MCF 10A (cell line): ENCODE measurements around the gene IKBIP. TPM values are rescaled to one million over a fixed set of nuclear protein-coding genes. Genes with fewer than 3 reads are reported as not detected.

Source experiments
- BruUV-seq: library from RNA; stranded (reverse); fragments of 400-500 nt; replicated peaks from 2 replicates; lab custom pipeline; 2021; lab: Mats Ljungman, UMichigan
- CTCF ChIA-PET: fragments of 300-600 bp; sonication (Branson Sonifier 250); formaldehyde crosslinking; extraction: SDS; loops from one replicate; lab custom pipeline; 2021; ENCODE audit warnings: antibody characterized with exemption, inconsistent platforms; lab: Yijun Ruan, JAX
- POLR2A ChIA-PET: fragments of 300-600, 350-650 bp; sonication (Branson Sonifier 250); formaldehyde crosslinking; extraction: SDS; loops from one replicate; lab custom pipeline; 2020; ENCODE audit warnings: antibody characterized with exemption, inconsistent platforms; lab: Yijun Ruan, JAX
- DNase-seq: peaks from one replicate; pipeline ENCODE4 v3.0.0-alpha.2; 2018; ENCODE audit not compliant: unreplicated experiment
- H3K27ac Mint-ChIP-seq: one replicate; pipeline ENCODE4 v1.8.0; 2022; ENCODE audit warnings: mild to moderate bottlenecking, low read depth, mixed read lengths; ENCODE audit not compliant: unreplicated experiment
- H3K27me3 Mint-ChIP-seq: one replicate; pipeline ENCODE4 v1.8.0; 2022; ENCODE audit warnings: mixed read lengths; ENCODE audit not compliant: insufficient read depth, unreplicated experiment
- H3K36me3 Mint-ChIP-seq: one replicate; pipeline ENCODE4 v1.8.0; 2022; ENCODE audit warnings: mild to moderate bottlenecking, moderate library complexity, mixed read lengths; ENCODE audit not compliant: insufficient read depth, unreplicated experiment
- H3K4me1 Mint-ChIP-seq: one replicate; pipeline ENCODE4 v1.8.0; 2022; ENCODE audit warnings: mixed read lengths; ENCODE audit not compliant: insufficient read depth, unreplicated experiment
- H3K4me3 Mint-ChIP-seq: one replicate; pipeline ENCODE4 v1.8.0; 2022; ENCODE audit warnings: mild to moderate bottlenecking, moderate library complexity, mixed read lengths; ENCODE audit not compliant: unreplicated experiment
- H3K9me3 Mint-ChIP-seq: one replicate; pipeline ENCODE4 v1.8.0; 2022; ENCODE audit warnings: mixed read lengths; ENCODE audit not compliant: unreplicated experiment
- intact Hi-C: fragments of 100-400 bp; cut with micrococcal nuclease; formaldehyde crosslinking; loops from 2 replicates; pipeline ENCODE4 v1.14.1; 2022
- total RNA-seq: library from RNA; stranded (reverse); gene quantifications from 2 replicates; pipeline ENCODE4 v1.2.3, GENCODE V29; 2022
- TF ChIP-seq, protein P1 (sequence below): fragments of 200-600 bp; IDR thresholded peaks from one replicate; pipeline ENCODE4 v1.8.0; 2022; ENCODE audit warnings: antibody characterized with exemption, mild to moderate bottlenecking; ENCODE audit not compliant: unreplicated experiment

IKBIP gene
- total RNA-seq, 1 experiment from 2014 or later: 43.0 TPM

DNA sequence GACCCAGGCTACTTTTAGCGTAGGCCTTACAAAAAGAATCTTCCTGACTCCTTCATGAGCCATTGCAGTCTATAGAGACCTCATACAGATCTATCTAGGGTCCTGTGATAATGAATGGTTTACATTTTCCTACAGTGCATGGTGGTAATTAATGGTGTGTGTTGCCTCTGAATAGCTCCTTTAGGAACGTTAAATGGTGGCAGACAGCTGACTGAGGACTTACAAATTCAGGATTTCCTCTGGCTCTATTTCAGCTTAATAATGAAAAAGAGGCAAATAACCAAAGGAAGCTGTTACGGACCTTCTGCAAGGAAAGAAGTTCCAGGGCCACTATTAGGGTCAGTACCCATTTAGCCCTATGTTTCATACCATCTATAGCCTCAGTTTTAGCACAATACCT is 5.1 kb downstream of the IKBIP start:
- ChIA-PET CTCF (interaction anchor here (0.6 to 1.2 kb wide), 3 partner anchors 69 to 103 kb away, joined by 3 to 5 read pairs (median 4); no protein-coding TSS in a partner anchor), POLR2A (interaction anchor here (0.6 to 13.4 kb wide), 3 partner anchors 36 to 87 kb away, joined by 3 to 255 read pairs (median 3); partner anchors contain the start of gene SLC25A3)
- Mint-ChIP-seq H3K4me1 (peaks cover 13% of the 10 kb centered on the region), H3K4me3 (no peak overlapping the region), H3K36me3 (no peaks in the 10 kb centered on the region), H3K27ac (no peak overlapping the region), H3K9me3 (no peaks in the 10 kb centered on the region), H3K27me3 (no peaks in the 10 kb centered on the region)
- no TSS peak for BruUV-seq
- intact Hi-C loops: no loop called here
- no peak for DNase-seq
- TF ChIP-seq, protein P1, sequence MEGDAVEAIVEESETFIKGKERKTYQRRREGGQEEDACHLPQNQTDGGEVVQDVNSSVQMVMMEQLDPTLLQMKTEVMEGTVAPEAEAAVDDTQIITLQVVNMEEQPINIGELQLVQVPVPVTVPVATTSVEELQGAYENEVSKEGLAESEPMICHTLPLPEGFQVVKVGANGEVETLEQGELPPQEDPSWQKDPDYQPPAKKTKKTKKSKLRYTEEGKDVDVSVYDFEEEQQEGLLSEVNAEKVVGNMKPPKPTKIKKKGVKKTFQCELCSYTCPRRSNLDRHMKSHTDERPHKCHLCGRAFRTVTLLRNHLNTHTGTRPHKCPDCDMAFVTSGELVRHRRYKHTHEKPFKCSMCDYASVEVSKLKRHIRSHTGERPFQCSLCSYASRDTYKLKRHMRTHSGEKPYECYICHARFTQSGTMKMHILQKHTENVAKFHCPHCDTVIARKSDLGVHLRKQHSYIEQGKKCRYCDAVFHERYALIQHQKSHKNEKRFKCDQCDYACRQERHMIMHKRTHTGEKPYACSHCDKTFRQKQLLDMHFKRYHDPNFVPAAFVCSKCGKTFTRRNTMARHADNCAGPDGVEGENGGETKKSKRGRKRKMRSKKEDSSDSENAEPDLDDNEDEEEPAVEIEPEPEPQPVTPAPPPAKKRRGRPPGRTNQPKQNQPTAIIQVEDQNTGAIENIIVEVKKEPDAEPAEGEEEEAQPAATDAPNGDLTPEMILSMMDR: no peak

DNA sequence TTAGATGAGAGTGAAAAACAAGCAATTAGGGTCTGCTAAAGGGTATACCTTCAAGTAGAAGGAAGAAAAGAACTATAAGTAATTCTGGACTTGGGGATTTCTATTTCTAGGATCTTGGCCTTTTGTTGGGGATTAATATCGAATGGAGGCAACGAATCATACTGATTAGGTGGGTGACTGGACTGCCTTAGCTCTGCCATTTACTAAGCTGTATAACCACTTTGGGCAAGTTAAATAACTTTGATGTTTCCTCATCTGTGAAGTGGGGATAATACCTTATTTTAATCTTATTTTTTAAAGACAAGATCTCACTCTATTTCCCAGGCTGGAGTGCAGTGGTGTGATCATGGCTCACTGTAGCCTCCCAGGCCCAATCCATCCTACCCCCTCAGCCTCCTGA is 6.6 kb downstream of the IKBIP start:
- TF ChIP-seq, protein P1: no peak
- no TSS peak for BruUV-seq
- Mint-ChIP-seq H3K27ac (peak overlapping the region; percentile 84), H3K27me3 (no peaks in the 10 kb centered on the region), H3K4me1 (peaks cover 13% of the 10 kb centered on the region), H3K4me3 (no peak overlapping the region), H3K36me3 (peaks cover 8% of the 10 kb centered on the region), H3K9me3 (no peaks in the 10 kb centered on the region)
- ChIA-PET CTCF (interaction anchor here (0.5 to 1.4 kb wide), 7 partner anchors 16 to 912 kb away, joined by 3 to 12 read pairs (median 3); no protein-coding TSS in a partner anchor), POLR2A (interaction anchor here (0.7 to 6.3 kb wide), 4 partner anchors 8 to 167 kb away, joined by 3 to 71 read pairs (median 3); partner anchors contain the start of gene SLC25A3)
- intact Hi-C loops: no loop called here
- DNase-seq: no peak

DNA sequence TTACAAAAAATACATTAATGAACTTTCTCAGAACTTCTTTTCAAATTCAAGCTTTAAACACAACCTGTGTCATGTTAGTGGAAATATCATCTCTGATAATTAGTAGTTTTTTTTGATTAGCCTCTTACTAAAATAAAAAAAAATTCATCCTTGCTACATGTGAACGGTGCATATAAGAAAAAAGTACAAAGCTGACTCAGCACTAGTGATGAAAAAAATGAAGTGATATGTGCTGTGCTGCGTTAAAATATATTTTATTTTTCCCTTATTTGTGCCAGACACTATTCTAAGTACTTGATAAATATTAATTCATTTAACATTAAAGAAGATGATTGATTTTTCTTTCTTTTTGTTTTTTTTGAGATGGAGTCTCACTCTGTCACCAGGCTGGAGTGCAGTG is 7.5 kb downstream of the IKBIP start:
- no peak overlapping the region for H3K4me3 Mint-ChIP-seq
- H3K9me3 Mint-ChIP-seq: no peaks in the 10 kb centered on the region
- intact Hi-C loops: no loop called here
- BruUV-seq: no TSS peak
- peak overlapping the region; percentile 84 for H3K27ac Mint-ChIP-seq
- ChIA-PET CTCF (interaction anchor here (0.6 to 1.6 kb wide), 5 partner anchors 11 to 70 kb away, joined by 4 to 12 read pairs (median 5); no protein-coding TSS in a partner anchor), POLR2A (interaction anchor here (1.2 to 6.3 kb wide), 3 partner anchors 9 to 43 kb away, joined by 3 to 71 read pairs (median 19); partner anchors contain the start of gene SLC25A3)
- H3K36me3 Mint-ChIP-seq: peaks cover 17% of the 10 kb centered on the region
- TF ChIP-seq, protein P1: no peak
- DNase-seq: no peak
- no peaks in the 10 kb centered on the region for H3K27me3 Mint-ChIP-seq
- H3K4me1 Mint-ChIP-seq: peaks cover 13% of the 10 kb centered on the region

DNA sequence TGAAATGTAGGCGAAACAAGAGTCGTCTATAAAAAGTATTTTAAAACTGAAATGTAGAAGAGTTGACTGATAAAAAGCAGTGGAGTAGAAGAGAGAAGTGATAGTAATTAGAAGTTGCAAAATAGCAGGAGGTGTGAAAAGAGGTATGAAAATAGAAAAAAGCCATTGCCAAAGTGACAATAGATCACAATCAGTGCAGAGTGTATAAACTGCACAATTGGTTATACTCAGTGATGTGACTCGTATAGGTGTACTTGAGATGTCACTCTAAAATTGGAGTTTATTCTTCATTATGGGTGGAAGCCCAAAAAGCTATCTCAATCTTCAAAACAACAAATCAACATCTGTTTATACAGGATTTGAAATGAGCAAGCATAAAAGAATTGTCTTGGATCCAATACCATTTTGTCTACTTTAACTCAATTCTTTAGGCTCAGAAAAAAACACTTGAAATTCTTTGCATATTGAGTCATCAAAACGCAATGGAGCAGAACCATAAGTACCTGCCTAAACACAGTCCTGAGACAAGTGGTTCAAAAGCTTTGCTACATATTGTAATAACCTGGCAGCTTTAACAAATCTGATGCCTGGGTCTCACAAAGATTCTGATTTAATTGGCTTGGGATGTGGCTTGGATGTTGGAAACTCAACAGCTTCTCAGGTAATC is 8.8 kb downstream of the IKBIP start:
- peak overlapping the region; percentile 12 for H3K4me3 Mint-ChIP-seq
- H3K36me3 Mint-ChIP-seq: peaks cover 24% of the 10 kb centered on the region
- no TSS peak for BruUV-seq
- POLR2A ChIA-PET: interaction anchor here (0.9 to 6.3 kb wide), 4 partner anchors 8 to 41 kb away, joined by 3 to 71 read pairs (median 14); partner anchors contain the start of genes IKBIP and SLC25A3
- peak; percentile 78 for DNase-seq
- TF ChIP-seq, protein P1: no peak
- intact Hi-C loops: no loop called here
- no peaks in the 10 kb centered on the region for H3K27me3 Mint-ChIP-seq
- H3K4me1 Mint-ChIP-seq: peaks cover 13% of the 10 kb centered on the region
- H3K9me3 Mint-ChIP-seq: no peaks in the 10 kb centered on the region
- CTCF ChIA-PET: interaction anchor here (0.5 to 1.6 kb wide), 6 partner anchors 16 to 69 kb away, joined by 3 to 10 read pairs (median 3); no protein-coding TSS in a partner anchor
- H3K27ac Mint-ChIP-seq: peak overlapping the region; percentile 54
